Activated T-helper 1 cell treated with Interleukin-2 at 50 U/mL for 16 hours (primary cell): ENCODE measurements around the gene NR4A1.

Experiments
- DNase-seq: peaks from one replicate; pipeline ENCODE4 v3.0.0-alpha.2; 2020; ENCODE audit warnings: low read depth

Gene NR4A1

DNA sequence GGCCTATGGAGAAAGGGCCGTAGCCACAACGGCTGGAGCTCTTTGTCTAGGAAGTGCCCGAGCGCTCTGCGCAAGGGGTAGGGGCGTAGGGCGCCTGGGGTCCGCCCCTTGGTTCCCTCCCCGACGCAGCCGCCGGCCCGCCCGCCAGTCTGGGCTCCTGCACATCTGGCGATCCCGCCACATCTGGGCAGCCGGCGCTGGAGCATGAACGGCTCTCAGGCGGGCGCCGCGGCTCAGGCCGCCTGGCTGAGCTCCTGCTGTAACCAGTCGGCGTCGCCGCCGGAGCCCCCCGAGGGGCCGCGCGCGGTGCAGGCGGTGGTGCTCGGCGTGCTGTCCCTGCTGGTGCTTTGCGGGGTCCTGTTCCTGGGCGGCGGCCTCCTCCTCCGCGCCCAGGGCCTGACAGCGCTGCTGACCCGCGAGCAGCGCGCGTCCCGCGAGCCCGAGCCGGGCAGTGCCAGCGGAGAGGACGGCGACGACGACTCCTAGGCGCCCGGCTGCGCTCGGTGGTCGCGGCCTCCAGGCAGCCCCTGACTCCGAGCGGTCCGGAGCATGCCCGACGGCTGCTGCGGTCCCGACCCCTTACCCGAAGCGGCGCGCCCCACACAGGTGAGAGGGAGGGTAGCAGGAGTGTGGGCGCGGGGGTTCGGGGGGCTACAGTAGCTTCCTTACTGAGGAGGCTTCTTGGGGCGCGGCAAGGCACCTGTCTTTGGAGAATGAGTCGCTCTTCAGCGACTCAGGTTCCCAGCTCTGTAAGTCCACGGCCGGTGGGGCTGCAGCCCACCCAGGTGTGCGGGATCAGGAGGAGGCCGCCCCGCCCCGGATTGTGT lies 28.5 kb downstream of the NR4A1 start, which contains the start of gene SMIM41:
Gene SMIM41, plus strand, starts transcription at position 129 of the 827 bp plus-strand sequence. Its CDS starts 76 bp downstream, at position 205.
- no peak for DNase-seq

- no peak for DNase-seq
These were observed 29.4 kb downstream of the NR4A1 start for GRCh38 chr12:52080403-52081251.

DNA sequence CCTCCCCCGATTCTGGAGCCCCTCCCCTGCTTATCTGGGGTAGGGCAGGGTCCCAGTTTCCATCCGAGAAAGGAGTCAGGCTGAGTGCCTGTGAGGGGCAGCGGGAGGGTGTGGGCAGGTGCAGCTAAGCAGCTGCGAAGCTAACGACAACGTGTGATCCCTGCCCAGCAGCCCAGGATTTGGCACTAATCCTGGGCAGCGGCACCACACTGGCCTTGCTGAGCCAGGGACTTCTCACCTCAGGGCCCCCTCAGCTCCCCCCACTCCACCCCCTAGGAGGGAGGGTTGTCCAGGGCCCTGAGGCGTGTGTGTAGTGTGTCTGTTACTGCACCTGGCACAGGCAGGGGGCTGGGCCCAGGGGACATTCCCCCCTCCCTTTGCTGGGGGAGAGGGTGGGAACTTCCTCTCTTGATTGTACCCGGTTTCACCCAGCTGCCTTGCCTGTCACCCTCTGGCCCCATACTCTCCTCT lies 30.1 kb downstream of the NR4A1 start:
- DNase-seq: no peak

DNA sequence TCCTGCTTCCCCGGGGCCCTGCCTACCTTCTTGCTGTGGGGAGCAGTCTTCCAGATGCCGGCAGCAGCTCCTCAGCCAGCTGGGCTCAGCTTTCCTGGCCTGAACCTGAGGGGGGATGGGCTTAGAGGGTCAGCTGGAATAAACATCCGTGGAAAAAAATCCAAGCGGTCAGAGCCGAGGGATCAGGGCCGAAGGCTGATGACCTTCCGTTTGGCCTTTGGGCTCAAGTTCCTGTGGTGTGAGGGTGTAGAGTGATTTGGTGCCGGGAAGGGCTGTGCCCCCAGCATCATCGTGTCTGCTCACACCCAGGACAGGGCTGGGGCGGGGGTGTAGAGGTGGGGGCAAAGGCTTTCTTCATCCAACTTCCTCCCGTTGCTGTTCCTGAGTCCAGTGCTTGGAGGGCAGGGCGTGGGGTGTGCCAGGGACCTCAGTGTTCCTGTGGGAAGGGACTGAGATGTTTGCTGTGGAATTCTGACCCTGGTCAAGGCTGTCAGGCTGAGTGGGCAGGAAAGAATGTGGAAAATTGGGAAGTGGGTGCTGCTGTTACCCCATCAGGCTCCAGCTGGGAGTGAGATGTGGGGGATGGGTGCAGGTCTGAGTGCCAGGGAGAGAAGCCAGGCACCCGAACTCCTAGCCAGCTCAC lies 30.9 kb downstream of the NR4A1 start:
- DNase-seq: no peak

DNA sequence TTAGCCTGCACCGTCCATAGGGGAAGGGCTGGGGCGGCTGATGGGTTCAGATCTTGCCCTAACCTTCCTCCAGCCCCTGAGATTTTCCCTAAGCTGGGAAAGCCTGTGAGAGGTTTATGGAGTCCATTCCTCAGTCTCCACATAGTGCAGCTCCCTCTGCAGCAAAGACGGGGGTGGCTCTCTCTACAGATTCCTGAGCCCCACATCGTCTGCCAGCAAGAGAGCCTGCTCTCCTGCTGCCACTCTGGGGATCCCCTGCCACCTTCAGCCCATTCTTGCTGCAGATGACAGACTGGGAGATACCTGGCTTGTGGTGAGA lies 31.4 kb downstream of the NR4A1 start:
- no peak for DNase-seq

DNA sequence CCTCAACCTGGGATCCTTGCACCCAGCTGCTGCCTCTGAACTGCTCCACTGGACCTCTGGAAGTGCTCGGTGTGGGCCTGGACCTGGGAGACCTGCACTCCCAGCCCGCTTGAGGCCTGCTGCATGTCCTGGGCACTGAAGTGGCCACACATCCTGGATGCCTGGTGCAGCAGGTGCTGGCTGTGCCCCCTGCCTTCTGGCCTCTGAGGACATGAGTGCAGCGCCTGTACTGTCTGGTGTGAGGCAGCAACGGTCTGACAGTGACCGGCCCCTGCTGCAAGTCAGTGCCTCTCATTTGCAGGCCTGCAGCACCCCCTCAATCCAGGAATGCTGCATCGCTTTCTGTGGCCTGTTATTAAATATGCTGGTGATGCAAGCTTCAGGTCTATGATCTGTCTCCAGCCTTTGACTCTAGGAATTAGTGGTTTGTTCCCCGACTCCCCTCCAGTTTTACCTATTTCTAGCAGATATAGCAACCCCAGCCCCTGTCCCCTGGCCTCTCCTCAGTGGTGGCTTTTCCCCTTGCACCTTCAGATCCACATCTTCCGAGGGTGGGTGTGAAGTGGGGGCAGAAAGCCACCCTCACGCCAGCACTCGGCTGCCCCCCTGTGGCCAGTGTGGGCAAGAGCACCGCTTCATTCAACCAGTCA lies 31.9 kb downstream of the NR4A1 start:
- peak; percentile 51 for DNase-seq

DNA sequence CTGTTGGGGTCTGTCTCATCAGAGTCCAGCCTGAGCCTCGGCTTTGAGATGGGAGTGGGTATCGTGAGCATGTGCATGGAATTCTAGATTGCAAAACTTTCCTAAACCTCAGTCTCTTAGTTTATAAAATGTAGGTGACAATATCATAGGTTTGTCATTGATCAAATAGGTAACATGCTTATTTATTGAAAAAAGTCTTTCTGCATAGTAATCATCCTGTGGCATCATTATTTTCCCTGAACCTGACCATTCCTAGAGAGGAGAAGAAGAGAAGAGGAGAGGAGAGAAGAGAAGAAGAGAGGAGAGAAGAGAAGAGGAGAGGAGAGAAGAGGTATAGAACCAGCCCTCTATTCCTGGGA lies 32.4 kb downstream of the NR4A1 start:
- no peak for DNase-seq

DNA sequence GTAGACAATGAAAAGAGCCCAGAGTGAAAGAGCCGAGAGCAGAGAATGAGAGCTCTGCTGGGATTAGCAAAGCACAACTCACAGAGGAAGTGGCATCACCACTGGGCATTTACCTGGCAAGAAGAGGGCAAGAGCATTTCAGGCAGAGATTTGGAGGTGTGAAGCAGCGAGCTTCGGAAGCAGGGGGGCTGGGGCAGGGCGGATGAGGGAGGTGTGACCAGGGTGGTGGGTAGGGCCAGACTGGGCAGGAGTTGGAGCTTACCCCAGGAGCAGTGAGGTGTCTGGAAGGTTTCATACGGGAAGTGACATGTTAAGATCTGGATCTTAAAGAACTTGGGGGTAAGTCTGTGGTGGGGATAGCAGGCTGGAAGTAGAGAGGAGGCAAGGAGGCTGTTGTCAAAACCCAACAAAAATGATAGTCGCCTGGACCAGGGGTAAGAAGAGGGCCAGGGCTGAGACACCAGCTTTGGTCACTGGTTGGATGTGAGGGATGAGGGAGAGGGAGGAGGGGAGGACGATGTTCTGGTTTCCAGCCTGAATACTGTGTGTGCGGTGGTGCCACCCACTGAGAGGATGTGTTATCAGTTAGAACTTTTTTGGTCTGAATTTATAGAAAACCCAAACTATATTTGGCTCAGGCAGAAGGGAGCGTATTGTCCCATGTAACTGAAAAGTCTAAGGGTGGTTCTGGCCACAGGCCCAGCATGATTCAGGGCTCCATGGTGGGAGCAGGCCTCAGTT lies 33.4 kb downstream of the NR4A1 start:
- DNase-seq: no peak

DNA sequence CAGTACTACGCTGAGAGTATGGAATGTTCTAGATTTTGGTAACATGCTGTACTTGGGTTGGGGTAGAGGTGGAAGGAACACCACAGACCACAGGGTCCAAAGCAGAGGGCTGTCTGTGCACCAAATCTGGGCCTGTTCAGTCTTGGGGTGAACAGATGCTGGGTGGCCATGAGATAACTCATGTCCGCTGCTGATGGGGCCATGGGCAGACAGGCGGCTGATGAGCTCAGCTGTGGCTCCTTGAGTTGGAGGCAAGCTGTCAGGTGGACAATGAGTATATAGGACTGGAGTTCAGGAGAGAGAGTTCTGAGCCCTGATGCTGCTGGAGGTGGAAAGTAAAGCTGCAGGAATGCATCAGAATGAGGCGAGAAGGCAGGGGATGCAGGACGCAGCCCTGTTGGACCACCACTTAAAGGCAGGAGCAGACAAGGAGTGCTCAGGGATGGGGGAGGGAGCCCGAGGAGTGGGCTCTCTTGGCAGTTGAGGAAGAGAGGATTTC lies 34.5 kb downstream of the NR4A1 start:
- no peak for DNase-seq

GRCh38 chr12:52086366-52086765 lies 35.1 kb downstream of the NR4A1 start:
- DNase-seq: no peak

DNA sequence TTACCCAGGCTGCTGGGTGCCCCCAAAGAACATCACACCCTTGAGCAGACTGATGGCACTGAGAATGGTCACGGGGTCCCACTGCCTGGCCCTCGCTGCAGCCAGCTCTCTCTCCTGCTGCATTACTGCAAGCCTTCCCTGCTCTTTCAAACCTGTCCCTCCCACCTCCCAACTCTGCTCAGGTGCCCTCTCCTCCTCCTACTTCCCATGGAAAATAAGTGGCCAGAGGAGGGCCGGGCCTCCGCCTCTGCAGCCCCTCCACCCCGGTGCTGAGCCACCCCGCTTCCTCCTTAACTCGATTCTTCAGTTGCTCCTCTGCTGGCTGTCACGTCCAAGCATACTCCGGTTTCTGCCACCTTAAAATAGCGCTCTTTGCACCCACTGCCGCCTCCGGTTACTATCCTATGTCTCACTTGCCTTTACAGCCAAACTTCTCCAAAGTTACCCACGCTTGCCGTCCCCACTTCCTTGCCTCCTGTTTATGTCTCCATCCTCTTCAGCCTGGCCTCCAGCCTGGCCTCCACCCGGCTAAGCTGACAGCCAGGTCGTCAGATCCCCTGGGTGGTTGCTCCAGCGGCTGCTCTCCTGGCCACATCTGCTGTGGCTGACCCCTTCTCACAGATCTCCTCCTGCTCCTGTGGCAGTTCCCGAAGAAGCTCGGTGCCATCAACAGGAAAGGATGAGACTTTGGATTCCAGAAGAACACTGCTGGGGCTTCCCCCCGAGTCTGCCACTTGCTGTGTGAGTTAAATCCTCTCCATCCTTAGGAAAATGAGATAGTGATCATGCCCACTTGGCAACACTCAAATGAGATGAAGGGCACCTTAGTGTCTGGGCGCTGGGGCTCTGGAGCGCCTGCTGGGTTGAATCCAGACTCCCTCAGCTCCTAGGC lies 35.9 kb downstream of the NR4A1 start:
- DNase-seq: no peak

- DNase-seq: no peak
These were observed 36.9 kb downstream of the NR4A1 start for GRCh38 chr12:52087961-52088820.

- no peak for DNase-seq
These were observed 38.2 kb downstream of the NR4A1 start for GRCh38 chr12:52089491-52089890.

- DNase-seq: no peak
These were observed 39.0 kb downstream of the NR4A1 start for GRCh38 chr12:52090291-52090690.

GRCh38 chr12:52091061-52091460 lies 39.8 kb downstream of the NR4A1 start:
- no peak for DNase-seq

GRCh38 chr12:52091869-52092268 lies 40.6 kb downstream of the NR4A1 start:
- no peak for DNase-seq

GRCh38 chr12:52093346-52093745 lies 42.1 kb downstream of the NR4A1 start:
- DNase-seq: no peak

DNA sequence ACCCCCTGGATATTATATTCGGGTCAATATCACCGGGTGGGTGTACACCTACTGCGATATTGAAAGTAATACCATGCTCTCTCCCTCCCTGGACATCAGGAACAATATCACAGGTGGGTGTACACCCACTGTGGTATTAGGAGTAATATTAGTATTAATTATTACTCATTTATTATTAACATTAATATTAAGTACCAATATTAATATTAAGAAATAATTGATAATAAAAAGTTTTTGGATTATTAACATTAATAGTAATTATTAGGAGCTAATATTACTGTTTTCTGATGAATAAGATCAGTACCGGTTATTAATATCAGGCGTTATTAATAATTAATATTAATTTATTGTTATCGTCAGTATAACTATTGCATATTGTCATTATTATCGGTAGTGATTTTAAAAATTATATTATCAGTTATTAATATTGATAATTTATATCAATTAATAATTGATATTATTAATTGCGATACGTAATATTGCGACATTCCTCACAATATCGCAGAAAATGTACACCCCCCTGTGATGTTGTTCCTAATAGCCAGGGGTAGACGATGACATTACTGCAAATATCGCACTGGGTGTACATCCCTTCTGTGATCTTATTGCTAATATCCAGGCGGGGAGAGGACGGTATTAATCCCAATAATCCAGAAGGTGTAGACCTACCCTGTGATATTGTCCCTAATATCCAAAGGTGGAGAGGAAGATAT lies 45.2 kb downstream of the NR4A1 start:
- DNase-seq: no peak
